ENCODE data around the gene CADPS2. TPM values are rescaled to one million over a fixed set of nuclear protein-coding genes. Genes with fewer than 3 reads are reported as not detected.

The CADPS2 gene
- total RNA-seq, 1 experiment from 2014 or later, result 16.4 TPM

- H3K9me3 Mint-ChIP-seq (ENCODE audit: low read depth, unreplicated experiment), result no peaks in the 10 kb centered on the region
- intact Hi-C loops (cut with micrococcal nuclease; ENCODE audit: unreplicated experiment), result no loop called here
- no peak for DNase-seq
- CTCF ChIA-PET, result no interaction called here
- BruUV-seq (replicated peaks), result no TSS peak
- H3K27me3 Mint-ChIP-seq (ENCODE audit: unreplicated experiment), result no peaks in the 10 kb centered on the region
- H3K27ac Mint-ChIP-seq (ENCODE audit: unreplicated experiment), result no peak overlapping the region
- H3K4me3 Mint-ChIP-seq (ENCODE audit: low read depth, unreplicated experiment), result no peak overlapping the region
- H3K4me1 Mint-ChIP-seq (ENCODE audit: low read depth, unreplicated experiment), result no peaks in the 10 kb centered on the region
- no peaks in the 10 kb centered on the region for H3K36me3 Mint-ChIP-seq (ENCODE audit: insufficient read depth, unreplicated experiment)
- TF ChIP-seq CTCF (IDR thresholded peaks at IDR 0.05; ENCODE audit: unreplicated experiment), result no peak
These were observed 400.4 kb downstream of the CADPS2 start for GRCh38 chr7:122485856-122486255.

GRCh38 chr7:122482212-122482611 is 404.0 kb downstream of the CADPS2 start:
- Mint-ChIP-seq H3K27ac (ENCODE audit: unreplicated experiment) (no peak overlapping the region), H3K9me3 (ENCODE audit: low read depth, unreplicated experiment) (no peaks in the 10 kb centered on the region), H3K27me3 (ENCODE audit: unreplicated experiment) (no peaks in the 10 kb centered on the region), H3K4me3 (ENCODE audit: low read depth, unreplicated experiment) (no peak overlapping the region), H3K36me3 (ENCODE audit: insufficient read depth, unreplicated experiment) (no peaks in the 10 kb centered on the region), H3K4me1 (ENCODE audit: low read depth, unreplicated experiment) (no peaks in the 10 kb centered on the region)
- TF ChIP-seq CTCF (IDR thresholded peaks at IDR 0.05; ENCODE audit: unreplicated experiment), result no peak
- intact Hi-C loops (cut with micrococcal nuclease; ENCODE audit: unreplicated experiment), result no loop called here
- BruUV-seq (replicated peaks), result no TSS peak
- CTCF ChIA-PET, result no interaction called here
- DNase-seq, result no peak

DNA sequence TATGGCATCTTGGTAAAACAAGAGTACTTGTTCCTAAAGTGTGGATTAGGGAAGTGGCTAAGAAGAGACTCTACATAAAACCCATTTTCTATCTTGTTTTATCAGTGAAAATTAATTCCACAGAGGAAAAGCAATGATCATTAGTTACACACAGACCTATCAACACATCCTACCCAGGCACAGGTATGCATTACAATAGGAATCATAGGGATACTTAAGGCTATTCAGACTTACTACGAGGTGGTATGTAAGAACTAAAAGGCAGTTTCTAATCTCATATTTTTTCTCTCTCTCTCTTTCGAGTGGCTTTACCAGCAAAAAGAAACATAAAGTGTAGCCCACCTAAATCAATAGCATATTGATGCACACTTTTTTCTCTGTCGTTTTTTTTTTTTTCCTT is 415.4 kb downstream of the CADPS2 start:
- intact Hi-C loops (cut with micrococcal nuclease; ENCODE audit: unreplicated experiment), result no loop called here
- Mint-ChIP-seq H3K4me1 (ENCODE audit: low read depth, unreplicated experiment) (no peaks in the 10 kb centered on the region), H3K9me3 (ENCODE audit: low read depth, unreplicated experiment) (no peaks in the 10 kb centered on the region), H3K27ac (ENCODE audit: unreplicated experiment) (no peak overlapping the region), H3K27me3 (ENCODE audit: unreplicated experiment) (no peaks in the 10 kb centered on the region), H3K4me3 (ENCODE audit: low read depth, unreplicated experiment) (no peak overlapping the region), H3K36me3 (ENCODE audit: insufficient read depth, unreplicated experiment) (no peaks in the 10 kb centered on the region)
- CTCF ChIA-PET, result no interaction called here
- DNase-seq, result no peak
- TF ChIP-seq CTCF (IDR thresholded peaks at IDR 0.05; ENCODE audit: unreplicated experiment), result no peak
- no TSS peak for BruUV-seq (replicated peaks)

GRCh38 chr7:122468945-122469344 is 417.3 kb downstream of the CADPS2 start:
- no peaks in the 10 kb centered on the region for H3K9me3 Mint-ChIP-seq (ENCODE audit: low read depth, unreplicated experiment)
- H3K27ac Mint-ChIP-seq (ENCODE audit: unreplicated experiment), result no peak overlapping the region
- no peaks in the 10 kb centered on the region for H3K27me3 Mint-ChIP-seq (ENCODE audit: unreplicated experiment)
- BruUV-seq (replicated peaks), result no TSS peak
- H3K36me3 Mint-ChIP-seq (ENCODE audit: insufficient read depth, unreplicated experiment), result no peaks in the 10 kb centered on the region
- H3K4me3 Mint-ChIP-seq (ENCODE audit: low read depth, unreplicated experiment), result no peak overlapping the region
- no peaks in the 10 kb centered on the region for H3K4me1 Mint-ChIP-seq (ENCODE audit: low read depth, unreplicated experiment)
- DNase-seq, result no peak
- CTCF ChIA-PET, result no interaction called here
- no peak for TF ChIP-seq CTCF (IDR thresholded peaks at IDR 0.05; ENCODE audit: unreplicated experiment)
- intact Hi-C loops (cut with micrococcal nuclease; ENCODE audit: unreplicated experiment), result no loop called here

All from Calu3 (cell line).